K562 (cell line): ENCODE results near the gene CHD6. TPM values are rescaled to one million over a fixed set of nuclear protein-coding genes. Genes with fewer than 3 reads are reported as not detected.
A peak's percentile ranks its signal among the peaks of the same experiment; 100 is the strongest.

ENCODE experiments used
- ATAC-seq: fragments of 200-7000 bp; cut with Tn5 transposase; 3 replicates; pipeline ENCODE4 v1.9.1; 2020; ENCODE audit warnings: moderate library complexity
- BruUV-seq: library from RNA; stranded (reverse); fragments of 400-500 nt; replicated peaks from 2 replicates; lab custom pipeline; 2021; lab: Mats Ljungman, UMichigan
- CTCF ChIA-PET: fragments of 300-600 bp; formaldehyde crosslinking; extraction: SDS; loops from one replicate; lab custom pipeline; 2021; ENCODE audit warnings: low intra/inter-chr PET ratio; lab: Yijun Ruan, JAX
- POLR2A ChIA-PET: fragments of 300-600, 350-650 bp; sonication (Branson Sonifier 250); formaldehyde crosslinking; extraction: SDS; loops from one replicate; lab custom pipeline; 2021; ENCODE audit warnings: antibody characterized with exemption, inconsistent platforms; lab: Yijun Ruan, JAX
- DNase-seq, 4 experiments: peaks; one replicate each; pipeline versions ENCODE4 v3.0.0 to v3.0.0-alpha.2; 2011 to 2018; ENCODE audit warnings: low spot score in 3 of 4, mixed read lengths in 3 of 4; ENCODE audit errors: extremely low read depth in 1 of 4
- FAIRE-seq: peaks from 2 replicates; lab custom pipeline; 2011; peaks lifted over from hg19 to GRCh38; lab: Jason Lieb, UNC
- H2AFZ ChIP-seq: 2 replicates; pipeline ENCODE4 v1.6.0; 2011; ENCODE audit warnings: low read depth, low read length, control low read depth, inconsistent platforms
- H3K27ac ChIP-seq: fragments of 200-600 bp; 3 replicates; pipeline ENCODE4 v1.8.0; 2011; ENCODE audit warnings: low read depth, mild to moderate bottlenecking, control low read depth, inconsistent platforms, low read length, moderate library complexity, mixed read lengths; ENCODE audit errors: extremely low read depth
- H3K27me3 ChIP-seq, 2 experiments: fragments of 300-600 bp in 1 of 2; 2 replicates in 1 of 2; 3 replicates in 1 of 2; pipeline versions ENCODE4 v1.6.0 to v1.8.0; 2011; ENCODE audit warnings: inconsistent platforms in 2 of 2, low read length in 2 of 2, mild to moderate bottlenecking in 1 of 2, mixed read lengths in 1 of 2, moderate library complexity in 1 of 2; ENCODE audit not compliant: control insufficient read depth in 2 of 2, insufficient read depth in 2 of 2
- H3K36me3 ChIP-seq: fragments of 300-600 bp; 3 replicates; pipeline ENCODE4 v1.8.0; 2011; ENCODE audit warnings: mild to moderate bottlenecking, low read length, inconsistent platforms; ENCODE audit not compliant: control insufficient read depth, insufficient read depth
- H3K4me1 ChIP-seq, 2 experiments: fragments of 200-600 bp in 1 of 2; replicated peaks in 1 of 2; 2 replicates in 1 of 2; 3 replicates in 1 of 2; pipeline versions ENCODE4 v1.5.1 to v1.8.0; 2011; ENCODE audit warnings: inconsistent platforms in 2 of 2, low read length in 2 of 2, mild to moderate bottlenecking in 1 of 2, mixed read lengths in 1 of 2, moderate library complexity in 1 of 2; ENCODE audit not compliant: control insufficient read depth in 2 of 2, insufficient read depth in 2 of 2
- H3K4me2 ChIP-seq: 2 replicates; pipeline ENCODE4 v1.6.1; 2011; ENCODE audit warnings: low read length, control low read depth, inconsistent platforms, mixed read lengths; ENCODE audit not compliant: insufficient read depth
- H3K4me3 ChIP-seq: fragments of 200-600 bp; sonication (generic), shearing (Covaris generic); 2 replicates; pipeline ENCODE4 v1.5.1; 2016; ENCODE audit warnings: control low read depth, inconsistent platforms
- H3K79me2 ChIP-seq: fragments of 200-600 bp; 3 replicates; pipeline ENCODE4 v1.8.0; 2011; ENCODE audit warnings: low read length, inconsistent platforms; ENCODE audit not compliant: control insufficient read depth, insufficient read depth
- H3K9ac ChIP-seq, 2 experiments: 2 replicates each; pipeline versions ENCODE4 v1.6.0 to v1.6.1; 2011; ENCODE audit warnings: low read depth in 2 of 2, low read length in 2 of 2, control low read depth in 1 of 2, inconsistent platforms in 1 of 2, mild to moderate bottlenecking in 1 of 2, mixed read lengths in 1 of 2; ENCODE audit not compliant: insufficient read depth in 1 of 2
- H3K9me1 ChIP-seq: one replicate; pipeline ENCODE4 v1.6.0; 2011; ENCODE audit warnings: inconsistent platforms, mild to moderate bottlenecking, low read length, moderate library complexity; ENCODE audit not compliant: control insufficient read depth, insufficient read depth
- H3K9me3 ChIP-seq: replicated peaks from 2 replicates; pipeline ENCODE4 v1.5.1; 2011; ENCODE audit warnings: low read depth, low read length, inconsistent platforms; ENCODE audit not compliant: control insufficient read depth, insufficient read depth
- H4K20me1 ChIP-seq: replicated peaks from 2 replicates; pipeline ENCODE4 v1.6.1; 2011; ENCODE audit warnings: low read length, inconsistent platforms, mixed read lengths; ENCODE audit not compliant: control insufficient read depth, insufficient read depth
- C11orf30 ChIP-seq: fragments of 450-650 bp; IDR thresholded peaks from 2 replicates; pipeline ENCODE4 v1.6.1; 2016; ENCODE audit warnings: low read depth, mild to moderate bottlenecking
- CBFA2T3 ChIP-seq: fragments of 450-650 bp; IDR thresholded peaks from 2 replicates; pipeline ENCODE4 v1.6.1; 2017
- COPS2 ChIP-seq: fragments of 450-650 bp; conservative IDR thresholded peaks from 2 replicates; pipeline ENCODE4 v1.6.1; 2016; ENCODE audit warnings: mild to moderate bottlenecking, moderate library complexity
- E2F1 ChIP-seq: sonication (generic); formaldehyde crosslinking; IDR thresholded peaks from 2 replicates; pipeline ENCODE4 v1.8.1; 2023; ENCODE audit warnings: mild to moderate bottlenecking, missing genetic modification reagents, moderate library complexity
- ELF1 ChIP-seq: fragments of 200-800 bp; sonication (Bioruptor generic); IDR thresholded peaks from 2 replicates; pipeline ENCODE4 v1.6.1; 2016; ENCODE audit warnings: missing genetic modification characterization, missing compliant biosample characterization
- ESRRA ChIP-seq: fragments of 450-650 bp; IDR thresholded peaks from 2 replicates; pipeline ENCODE4 v1.6.1; 2014; ENCODE audit warnings: low read depth, mild to moderate bottlenecking, moderate library complexity, borderline replicate concordance
- ETS1 ChIP-seq: conservative IDR thresholded peaks from 2 replicates; pipeline ENCODE4 v1.6.1; 2011; ENCODE audit warnings: low read depth, mild to moderate bottlenecking, low read length; ENCODE audit not compliant: control insufficient read depth
- HDAC3 ChIP-seq: fragments of 450-650 bp; IDR thresholded peaks from 2 replicates; pipeline ENCODE4 v1.6.1; 2018; ENCODE audit warnings: borderline replicate concordance, mild to moderate bottlenecking, moderate library complexity; ENCODE audit not compliant: partially characterized antibody
- KAT7 ChIP-seq: sonication (generic); formaldehyde crosslinking; IDR thresholded peaks from 2 replicates; pipeline ENCODE4 v1.8.0; 2022; ENCODE audit warnings: missing genetic modification reagents, mild to moderate bottlenecking, borderline replicate concordance
- LEF1 ChIP-seq: fragments of 450-650 bp; IDR thresholded peaks from 2 replicates; pipeline ENCODE4 v1.6.1; 2016; ENCODE audit warnings: mild to moderate bottlenecking
- NFIC ChIP-seq: fragments of 450-650 bp; IDR thresholded peaks from 2 replicates; pipeline ENCODE4 v1.6.1; 2017; ENCODE audit warnings: mild to moderate bottlenecking, inconsistent platforms
- RAD21 ChIP-seq, 2 experiments: fragments of 250-450 bp in 1 of 2; fragments of 450-650 bp in 1 of 2; sonication (Bioruptor Pico) in 1 of 2; formaldehyde crosslinking in 1 of 2; IDR thresholded peaks in 1 of 2; conservative IDR thresholded peaks in 1 of 2; 2 replicates each; pipeline versions ENCODE4 v1.4.0 to v1.8.0; 2020 to 2022; ENCODE audit warnings: mild to moderate bottlenecking in 2 of 2, moderate library complexity in 1 of 2
- SP2 ChIP-seq: IDR thresholded peaks from 2 replicates; pipeline ENCODE4 v1.6.1; 2011; ENCODE audit warnings: mild to moderate bottlenecking, low read depth, low read length, moderate library complexity; ENCODE audit not compliant: poor library complexity, severe bottlenecking; ENCODE audit errors: extremely low read depth
- VEZF1 ChIP-seq: fragments of 200-800 bp; sonication (Bioruptor generic); IDR thresholded peaks from 2 replicates; pipeline ENCODE4 v1.6.1; 2017; ENCODE audit warnings: missing genetic modification characterization, missing compliant biosample characterization
- ZNF518B ChIP-seq: fragments of 250-450 bp; sonication (Bioruptor Pico); IDR thresholded peaks from 2 replicates; pipeline ENCODE4 v1.5.0; 2021; ENCODE audit warnings: mild to moderate bottlenecking, moderate library complexity
- WGBS: fragments of 100-300 bp; shearing (Covaris generic); methylation state at CpG from one replicate; pipeline ENCODE4 v1.1.6; 2016; ENCODE audit warnings: low coverage, mixed read lengths; ENCODE audit not compliant: insufficient coverage; ENCODE audit errors: missing lambda C conversion rate; 5-methylcytosine and 5-hydroxymethylcytosine counted together
- in situ Hi-C: fragments of 300-500 bp; cut with MboI; formaldehyde crosslinking; loops from 4 replicates; pipeline ENCODE4 v1.15.0; 2018; ENCODE audit warnings: inconsistent platforms, mixed read lengths
- intact Hi-C: fragments of 100-400 bp; cut with micrococcal nuclease; formaldehyde crosslinking; loops from 2 replicates; pipeline ENCODE4 v1.14.2; 2022
- polyA plus RNA-seq, 8 experiments: library from polyadenylated mRNA; depleted of rRNA in 4 of 8; stranded (reverse) in 5 of 8; unstranded in 3 of 8; fragments of >200 nt; fragmentation: Nextera tagmentation in 2 of 8; fragmentation: Illumina TruSeq in 1 of 8; extraction: Ambion mirVana in 2 of 8; extraction: Trizol in 1 of 8; gene quantifications; 2 replicates each; pipeline versions ENCODE4 v1.2.1 to v1.2.3, GENCODE V29; 2011 to 2014; ENCODE audit warnings: inconsistent platforms in 1 of 8, missing spikeins in 1 of 8
- total RNA-seq, 7 experiments: library from RNA; depleted of rRNA in 6 of 7; stranded (reverse); fragments of >200 nt in 6 of 7; fragmentation: Illumina TruSeq in 2 of 7; extraction: Trizol in 2 of 7; gene quantifications; 2 replicates each; pipeline versions ENCODE4 v1.2.1 to v1.2.3, GENCODE V29; 2011 to 2021; ENCODE audit warnings: low replicate concordance in 1 of 7

CHD6 gene
- total and polyA plus RNA-seq, 9 of the 15 experiments (the other 6 are each of a cell fraction or from before 2014, with no cell fraction given), result 3.9 to 24.2 (median 12.8) TPM

- Histone ChIP-seq H3K4me2 (peak overlapping the region; percentile 52), H3K79me2 (no peaks in the 10 kb centered on the region), H3K27ac (peak overlapping the region; percentile 51), H3K4me3 (no peak overlapping the region), H3K4me1 (peaks cover 17% of the 10 kb centered on the region in 2 experiments; a peak in 3 of 5 replicates), H3K9ac (peak overlapping the region in 1 of 2 experiments; percentile 45; a peak in 1 of 4 replicates), H3K9me1 (no peaks in the 10 kb centered on the region), H3K27me3 (no peaks in the 10 kb centered on the region), H4K20me1 (no peaks in the 10 kb centered on the region), H2AFZ (peak overlapping the region; percentile 81), H3K9me3 (no peaks in the 10 kb centered on the region), H3K36me3 (no peaks in the 10 kb centered on the region)
- in situ Hi-C loops (no loop called here), intact Hi-C loops (no loop called here)
- 0% methylated on average over 3 of the region's 3 CpGs for WGBS
- no TSS peak for BruUV-seq
- ATAC-seq, result peak; percentile 99
- CTCF ChIA-PET, result no interaction called here
- FAIRE-seq, result peak; percentile 97
- POLR2A ChIA-PET, result interaction anchor here (0.5 to 1.0 kb wide), 5 partner anchors 8 to 35 kb away, joined by 3 to 4 read pairs (median 4); no protein-coding TSS in a partner anchor
- peak; percentile 61 to 93 (median 74) for DNase-seq
- peak; percentile 57 for TF ChIP-seq CBFA2T3
- no peak for TF ChIP-seq KAT7
- no peak for TF ChIP-seq COPS2
- no peak for TF ChIP-seq ETS1
- TF ChIP-seq SP2, result no peak
- no peak for TF ChIP-seq ELF1 (tag)
- TF ChIP-seq HDAC3, result no peak
- no peak for TF ChIP-seq RAD21 (CRISPR knock-in tag; conservative IDR thresholded peaks at IDR 0.05 in 1 of 2, IDR thresholded peaks at IDR 0.05 in 1 of 2)
- TF ChIP-seq VEZF1, result peak; percentile 39; the same call in 1 of the 2 replicates
- TF ChIP-seq E2F1 (CRISPR knock-in tag), result no peak
- TF ChIP-seq LEF1, result peak; percentile 46; the same call in 1 of the 2 replicates
- no peak for TF ChIP-seq ESRRA
- no peak for TF ChIP-seq ZNF518B (CRISPR knock-in tag)
- peak; percentile 86 for TF ChIP-seq NFIC
- peak; percentile 98 for TF ChIP-seq C11orf30
Observed at GRCh38 chr20:41643504-41643938, 25.3 kb upstream of the CHD6 start.
